HuH-7.5 (cell line): Measurements from ENCODE around the gene PRKACB.

Experiments used
- DNase-seq: peaks from one replicate; pipeline ENCODE4 v3.0.0; 2011; ENCODE audit warnings: low spot score

Gene PRKACB

DNA sequence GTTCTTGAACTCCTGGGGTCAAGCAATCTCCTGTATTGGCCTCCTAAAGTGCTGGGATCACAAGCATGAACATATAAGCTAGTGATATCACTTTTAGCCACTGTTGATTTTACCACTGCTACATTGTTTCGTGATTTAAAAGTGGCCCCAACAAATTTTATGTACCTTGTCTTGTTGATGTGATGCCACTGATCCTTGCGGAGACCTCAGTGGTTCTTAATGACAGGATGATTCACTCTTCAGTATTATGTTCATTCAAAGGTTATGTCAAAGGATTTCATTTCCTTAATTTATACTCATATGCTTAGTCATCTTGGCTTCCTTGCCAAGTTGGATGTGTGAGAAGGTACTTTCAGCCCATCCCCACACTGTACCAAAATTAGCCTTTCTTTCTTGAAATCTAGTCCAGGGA, 12.1 kb downstream of the PRKACB start:
- DNase-seq = no peak

DNA sequence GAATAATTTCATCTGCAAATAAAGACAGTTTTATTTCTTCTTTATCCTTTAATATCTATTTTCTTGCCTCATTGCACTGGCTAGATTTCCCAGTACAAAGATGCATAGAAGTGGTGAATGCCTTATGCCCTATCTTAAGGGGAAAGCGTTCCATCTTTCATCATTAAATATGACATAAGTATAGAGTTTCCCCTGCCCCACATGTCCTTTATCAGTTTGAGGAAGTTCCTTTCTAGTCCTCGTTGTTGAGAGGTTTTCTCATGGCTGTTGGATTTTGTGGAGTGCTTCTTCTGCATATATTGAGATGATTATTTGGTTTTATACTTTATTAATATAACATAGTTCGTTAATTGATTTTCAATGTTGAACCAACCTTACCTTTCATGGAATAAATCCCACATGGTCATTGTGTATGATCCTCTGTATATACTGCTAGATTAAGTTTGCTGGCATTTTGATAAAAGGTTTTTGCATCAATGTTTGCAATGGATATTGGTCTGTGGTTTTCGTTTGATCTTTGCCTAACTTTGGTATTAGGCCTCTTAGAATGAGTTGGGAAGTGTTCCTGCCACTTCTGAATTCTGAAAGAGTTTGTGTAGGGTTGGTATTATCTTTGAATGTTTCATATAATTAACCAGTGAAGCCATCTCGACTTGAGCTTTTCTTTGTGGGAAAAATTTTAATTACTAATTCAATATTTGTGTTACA, 15.6 kb downstream of the PRKACB start:
- DNase-seq = no peak

DNA sequence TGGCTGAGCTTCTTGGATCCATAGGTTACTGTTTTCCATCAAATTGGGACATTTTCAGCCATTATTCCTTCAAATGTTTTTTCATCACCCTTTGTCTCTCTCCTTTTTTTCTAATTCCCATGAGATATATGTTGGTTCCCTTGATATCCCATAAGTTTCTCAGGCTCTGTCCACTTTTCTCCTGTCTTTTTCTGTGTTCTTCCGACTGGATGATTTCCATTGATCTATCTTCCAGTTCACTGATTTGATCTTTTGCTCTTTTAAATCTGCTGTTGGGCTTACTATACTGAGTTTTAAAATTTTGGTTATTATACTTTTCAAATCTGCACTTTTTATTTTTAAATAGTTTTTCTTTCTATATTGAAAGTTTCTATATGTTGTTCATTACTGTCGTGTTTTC, 18.2 kb downstream of the PRKACB start:
- no peak for DNase-seq

DNA sequence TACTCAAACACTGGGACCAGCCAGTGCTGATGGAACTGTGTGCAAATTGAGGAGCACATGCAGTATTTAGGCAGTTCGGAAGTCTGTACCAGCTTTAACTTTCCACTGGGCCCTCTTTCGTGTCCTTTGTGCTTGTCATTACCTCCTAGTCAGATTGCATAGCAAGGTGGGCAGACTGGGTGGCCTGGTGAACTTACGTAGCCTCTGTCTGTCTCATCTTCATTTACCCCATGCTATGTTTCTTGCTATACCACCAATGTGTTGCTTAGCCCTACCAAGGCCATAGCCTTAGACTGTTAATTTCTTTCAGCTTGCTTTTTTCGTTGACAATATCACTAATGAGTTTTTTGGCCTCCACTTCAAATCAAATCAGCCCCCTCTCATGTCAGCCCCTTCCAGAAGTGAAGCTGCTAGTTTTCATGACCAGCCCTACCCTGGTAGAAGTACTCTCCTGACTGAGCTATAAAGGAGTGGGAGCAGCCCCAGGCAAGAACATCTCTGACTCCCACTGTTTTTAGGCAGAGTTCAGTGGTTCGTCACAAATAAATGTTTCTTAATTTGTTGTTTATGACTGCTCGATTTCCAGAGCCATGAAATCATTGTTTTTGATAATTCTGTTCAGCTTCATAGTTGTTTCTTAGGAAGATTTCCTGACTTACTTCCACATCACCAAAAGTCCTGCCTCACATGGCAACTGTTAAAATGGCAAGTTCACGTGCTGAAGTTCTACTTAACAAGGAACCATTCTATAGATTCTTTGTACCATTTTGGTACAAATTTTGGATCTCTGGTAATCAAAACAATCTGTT, 19.3 kb downstream of the PRKACB start:
- DNase-seq = no peak

DNA sequence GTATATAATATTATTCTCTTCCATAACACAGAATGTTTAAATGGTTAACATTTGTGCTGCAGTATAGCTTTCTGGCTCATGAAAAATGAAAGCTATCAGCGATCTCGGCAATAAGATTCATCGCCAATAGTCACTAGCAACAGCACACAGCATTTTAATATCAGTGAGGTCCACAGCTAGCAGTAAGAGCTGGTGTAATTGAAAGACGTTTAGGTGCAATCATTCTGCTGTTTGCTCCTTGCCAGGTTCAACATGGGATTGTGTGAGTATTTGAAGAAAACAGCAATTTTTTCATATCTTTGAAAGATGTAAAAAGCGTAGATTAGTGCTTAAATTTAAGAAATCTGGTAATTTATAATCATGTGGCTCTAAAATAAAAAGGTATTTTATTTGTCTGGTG, 20.1 kb downstream of the PRKACB start:
- no peak for DNase-seq

DNA sequence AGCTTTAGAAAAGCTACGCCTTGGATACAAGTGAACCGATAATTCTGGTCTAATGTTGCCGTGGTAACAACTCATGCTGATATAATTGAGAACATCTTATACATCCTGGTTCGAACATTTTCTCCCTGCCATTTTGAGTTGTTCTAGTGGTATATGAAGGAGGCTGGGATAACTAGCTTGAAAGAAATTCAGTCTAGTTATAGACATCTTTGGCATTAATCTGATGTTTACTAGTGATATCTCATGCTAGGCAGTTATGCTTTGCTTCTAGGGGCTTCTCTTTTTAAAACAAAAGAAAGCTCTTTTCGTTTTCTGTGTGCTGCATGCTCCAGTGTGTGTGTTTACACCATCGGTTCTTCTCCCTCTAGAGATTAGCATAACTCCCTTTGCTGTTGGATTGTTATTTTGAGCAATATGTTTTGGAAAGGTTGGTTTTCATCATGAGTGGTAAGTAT, 20.5 kb downstream of the PRKACB start:
- DNase-seq = no peak

DNA sequence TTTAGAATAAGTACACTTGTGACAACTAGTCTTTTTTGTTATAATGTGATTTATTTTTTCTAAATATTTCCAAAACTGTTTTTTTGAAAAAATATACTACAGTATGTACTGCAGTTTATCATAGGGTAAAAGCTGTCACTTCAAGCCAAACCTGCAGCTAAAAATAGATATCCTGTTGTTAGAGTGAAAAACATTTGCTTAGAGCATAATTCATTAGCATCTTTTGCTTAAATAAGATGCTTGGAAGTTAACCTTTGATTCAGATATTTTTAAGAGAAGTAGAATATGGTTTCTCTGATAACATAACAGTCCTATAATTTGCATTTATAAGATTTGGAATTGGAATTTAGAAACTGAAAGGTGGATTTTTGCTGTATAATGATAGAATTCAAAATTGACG, 21.5 kb downstream of the PRKACB start:
- no peak for DNase-seq

DNA sequence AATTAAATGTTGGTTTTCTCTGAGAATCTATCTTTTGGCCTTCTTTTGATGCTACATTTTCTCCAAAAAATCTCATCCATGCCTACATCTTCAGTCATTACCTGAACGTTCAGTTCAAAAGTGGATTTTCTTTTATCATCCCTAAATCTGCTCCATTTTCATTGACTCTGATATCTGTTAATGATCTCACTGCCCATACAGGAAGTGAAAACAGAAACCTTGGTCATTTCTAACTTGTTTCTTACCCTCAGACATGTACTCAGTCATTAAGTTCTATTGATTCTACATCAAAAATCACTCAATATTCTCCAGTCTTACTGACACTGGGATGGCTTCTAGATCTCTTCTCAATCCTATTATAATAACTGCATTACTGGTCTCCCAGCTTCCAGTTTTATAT, 22.7 kb downstream of the PRKACB start:
- DNase-seq = no peak

DNA sequence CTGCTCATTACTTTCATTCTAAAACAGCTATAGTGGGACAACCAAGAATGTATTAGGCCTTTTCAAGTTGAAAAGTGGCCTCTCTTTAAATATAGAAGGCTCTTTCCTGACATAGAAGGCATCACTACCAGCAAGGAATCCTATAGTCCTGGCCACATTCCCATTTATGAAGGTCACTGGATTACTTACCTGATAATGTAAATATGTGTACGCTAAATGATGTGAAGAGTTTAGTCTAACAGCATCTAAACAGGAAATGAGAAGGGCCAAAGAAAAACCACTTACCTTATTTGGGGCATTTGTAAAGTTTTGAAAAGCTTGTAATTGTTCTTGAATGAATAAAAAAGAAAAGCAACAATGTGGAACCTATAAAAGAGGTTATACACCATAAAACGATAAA, 24.7 kb downstream of the PRKACB start:
- no peak for DNase-seq

DNA sequence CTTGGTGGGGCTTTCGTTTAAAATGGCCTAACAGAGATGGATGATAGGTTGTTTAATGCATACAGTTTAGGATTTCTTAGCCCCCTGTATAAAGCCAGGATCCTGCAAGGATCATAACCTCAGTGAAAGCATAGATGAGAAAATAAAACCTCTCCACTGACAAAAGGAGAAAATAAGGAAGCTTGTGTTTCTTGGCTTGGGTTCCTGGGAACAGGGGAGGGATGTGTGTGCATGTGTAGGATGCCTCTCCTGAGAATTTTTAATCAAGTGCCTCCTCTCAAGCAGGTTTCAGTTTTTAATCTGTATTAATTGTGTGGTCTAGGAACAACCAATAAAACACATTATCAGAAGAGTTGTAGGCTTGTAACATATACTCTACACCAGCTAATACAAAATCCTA, 26.1 kb downstream of the PRKACB start:
- DNase-seq = no peak

DNA sequence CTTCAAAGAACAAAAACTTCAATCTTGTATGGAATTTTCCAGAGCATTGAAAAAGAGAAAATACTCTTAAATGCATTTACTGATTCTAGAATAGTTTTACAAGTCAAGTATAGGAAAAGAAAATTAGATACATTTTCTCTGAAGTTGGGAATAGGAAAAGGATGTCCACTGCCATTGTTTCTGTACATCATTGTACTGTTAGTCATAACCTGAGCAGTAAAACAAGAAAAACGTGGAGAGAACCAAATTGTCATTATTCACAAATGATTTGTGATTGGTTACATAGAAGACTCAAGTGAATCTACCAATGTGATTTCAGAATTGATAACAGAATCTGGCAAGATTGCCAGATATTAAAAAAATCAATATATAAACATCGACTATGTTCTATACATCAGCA, 27.4 kb downstream of the PRKACB start:
- DNase-seq = no peak

DNA sequence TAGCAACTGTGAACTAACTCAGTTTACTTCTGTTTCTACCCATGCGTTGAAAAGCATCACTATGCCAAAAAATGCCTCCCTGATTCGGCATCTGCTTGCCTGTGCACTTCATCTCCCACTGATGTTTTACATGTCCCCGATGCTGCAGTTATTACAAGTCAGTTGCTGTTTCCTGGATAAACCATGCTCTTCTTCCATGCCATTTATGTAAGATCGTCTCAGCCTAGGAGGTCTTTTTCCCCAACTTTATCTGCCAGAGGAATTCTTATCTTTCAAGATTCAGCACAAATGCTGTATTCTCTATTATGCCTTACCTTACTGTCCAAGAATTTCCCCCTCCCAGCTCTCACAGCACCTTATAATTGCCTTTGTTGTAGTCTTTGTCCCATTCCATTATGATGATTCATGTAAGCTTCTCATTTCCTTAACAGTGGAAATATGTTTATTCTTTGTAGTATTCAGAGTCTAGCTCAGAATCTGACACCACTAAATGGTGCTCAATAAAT, 30.0 kb downstream of the PRKACB start:
- no peak for DNase-seq

DNA sequence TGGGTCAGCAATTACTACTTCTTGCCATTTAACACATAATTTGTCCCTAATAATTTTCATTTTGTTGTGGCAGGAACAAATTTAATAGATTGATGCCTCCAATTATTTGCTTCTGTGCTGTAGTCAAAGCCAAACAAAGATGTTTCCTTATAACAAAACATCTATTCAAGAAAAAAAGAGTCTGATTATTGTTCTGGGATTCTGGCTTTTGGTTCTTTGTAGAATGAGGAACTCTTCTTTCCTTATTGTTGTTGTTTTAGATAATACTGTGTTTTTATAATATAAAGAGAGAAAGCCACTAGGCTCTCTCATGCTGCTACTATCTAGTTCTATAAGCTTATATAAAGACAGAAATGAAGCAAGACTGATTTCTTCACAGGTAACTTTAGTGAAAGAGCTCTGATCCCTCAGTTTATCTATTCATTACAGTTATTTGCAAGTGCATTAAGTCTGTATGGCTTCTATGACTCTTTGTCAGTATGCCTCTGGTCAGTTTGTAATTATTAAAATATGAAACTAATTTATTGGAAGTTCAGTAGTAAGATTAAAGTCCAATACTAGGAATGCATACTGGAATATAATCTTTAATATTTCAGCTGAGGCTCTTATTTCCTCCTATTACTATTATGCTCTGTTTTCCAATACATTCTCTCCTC, 37.4 kb downstream of the PRKACB start:
- no peak for DNase-seq

DNA sequence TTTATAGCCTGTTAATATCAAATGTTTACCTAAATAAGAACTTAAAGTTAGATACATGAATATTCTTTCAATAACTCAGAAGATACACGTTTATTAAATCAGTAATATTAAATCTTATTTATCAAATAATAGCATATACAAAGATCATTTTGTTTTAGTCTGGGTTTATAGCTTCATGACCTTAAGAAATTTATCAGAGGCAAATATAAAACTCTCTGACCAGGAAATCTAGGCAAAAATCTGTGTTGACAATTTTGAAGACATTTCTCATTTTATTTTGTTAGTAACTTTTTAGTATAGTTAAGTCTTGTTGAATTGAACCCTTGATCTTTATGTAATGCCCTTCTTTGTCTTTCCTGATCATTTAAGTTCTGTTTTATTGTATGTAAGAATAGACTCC, 46.4 kb downstream of the PRKACB start:
- DNase-seq = no peak

DNA sequence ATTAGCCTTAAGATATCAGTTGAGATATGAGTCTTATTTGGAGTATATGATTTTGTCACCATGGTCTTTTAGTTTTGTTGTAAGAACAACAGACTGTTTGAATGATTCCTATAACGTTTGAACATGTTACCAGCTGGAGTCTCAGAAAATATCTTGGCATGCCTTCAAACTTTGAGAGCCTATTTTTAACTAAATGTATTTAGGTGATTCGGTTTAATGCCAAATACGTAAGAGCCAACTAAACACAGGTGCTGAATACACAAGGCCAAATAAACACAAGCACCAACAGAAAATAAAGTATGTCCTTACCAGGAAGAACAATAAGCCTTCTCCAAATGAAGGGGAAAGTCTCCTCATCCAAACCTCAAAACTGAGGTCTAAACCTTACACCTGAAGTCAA, 48.6 kb downstream of the PRKACB start:
- no peak for DNase-seq

DNA sequence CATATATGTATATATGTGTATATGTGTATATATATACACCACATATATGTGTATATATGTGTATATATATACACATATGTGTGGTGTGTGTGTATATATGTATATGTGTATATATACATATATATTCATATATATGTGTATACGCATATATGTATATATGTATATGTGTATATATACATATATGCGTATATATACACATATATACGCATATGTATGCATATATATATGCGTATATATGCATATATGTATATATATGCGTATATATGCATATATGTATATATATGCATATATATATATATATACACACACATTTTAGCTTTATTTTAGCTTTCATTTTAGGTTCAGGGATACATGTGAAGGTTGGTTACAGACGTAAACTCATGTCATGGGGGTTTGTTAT, 54.8 kb downstream of the PRKACB start:
- DNase-seq = no peak

DNA sequence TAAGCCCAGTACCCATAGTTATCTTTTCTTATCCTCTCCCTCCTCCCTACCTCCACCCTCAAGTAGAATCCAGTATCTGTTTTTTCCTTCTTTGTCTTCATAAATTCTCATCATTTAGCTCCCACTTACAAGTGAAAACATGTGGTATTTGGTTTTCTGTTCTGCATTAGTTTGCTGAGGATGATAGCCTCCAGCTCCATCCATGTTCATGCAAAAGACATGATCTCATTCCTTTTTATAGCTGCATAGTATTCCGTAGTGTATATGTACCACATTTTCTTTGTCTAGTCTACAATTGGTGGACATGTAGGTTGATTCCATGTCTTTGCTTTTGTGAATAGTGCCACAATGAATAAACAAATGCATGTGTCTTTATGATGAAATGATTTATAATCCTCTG, 55.2 kb downstream of the PRKACB start:
- DNase-seq = no peak

DNA sequence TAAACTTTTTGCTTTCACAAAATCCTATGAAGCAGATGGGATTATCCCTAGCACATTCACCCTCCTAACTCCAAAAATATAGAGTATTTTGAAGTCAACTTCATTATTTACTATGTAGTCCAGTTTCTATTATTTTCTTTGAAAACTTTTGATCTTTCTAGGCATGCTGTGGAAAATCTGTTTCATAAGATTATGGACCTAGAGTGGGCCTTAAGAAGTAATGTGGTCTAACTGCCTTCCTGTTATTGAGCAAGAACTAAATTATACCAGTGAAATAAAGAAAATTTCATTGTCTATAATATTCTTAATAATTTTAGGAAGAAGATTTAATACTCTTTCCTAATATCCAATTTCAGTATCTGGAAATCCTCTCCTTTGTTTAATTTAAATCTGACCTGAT, 58.1 kb downstream of the PRKACB start:
- no peak for DNase-seq

DNA sequence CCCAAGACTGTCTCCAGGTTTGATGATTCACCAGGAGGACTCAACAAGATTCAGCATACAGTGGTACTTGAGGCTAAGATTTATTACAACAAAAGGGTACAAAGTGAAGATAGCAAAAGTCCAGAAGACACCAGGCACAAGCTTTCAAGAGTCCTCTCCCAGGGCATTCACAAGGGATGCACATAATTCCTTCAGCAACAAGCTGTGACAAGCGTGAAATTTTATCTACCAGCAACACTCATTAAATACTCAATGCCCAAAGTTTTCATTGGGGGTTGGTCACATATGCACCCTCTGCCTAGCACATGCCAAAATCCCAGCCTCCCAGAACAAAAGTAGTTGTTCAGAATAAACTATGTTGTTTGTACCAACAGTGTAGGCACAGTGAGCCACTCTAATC, 62.3 kb downstream of the PRKACB start:
- DNase-seq = no peak

DNA sequence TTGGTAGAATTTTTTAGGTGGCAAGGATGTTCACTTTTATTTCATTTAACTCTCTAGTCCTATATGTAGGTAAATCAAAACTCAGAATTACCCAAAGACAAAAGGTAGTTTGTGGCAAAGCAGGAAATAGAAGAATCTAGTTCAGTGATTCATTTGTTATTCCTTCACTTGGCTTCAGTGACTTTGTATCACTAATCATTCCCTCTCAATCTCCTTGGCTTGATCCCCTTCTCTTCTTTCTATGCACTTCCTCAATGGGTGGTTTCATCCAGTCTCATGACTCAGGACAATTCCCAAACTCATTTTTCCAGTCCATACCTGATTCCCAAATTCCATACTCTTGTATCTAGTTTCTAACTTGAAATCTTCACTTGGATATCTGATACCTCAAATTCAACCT, 64.9 kb downstream of the PRKACB start:
- DNase-seq = no peak

DNA sequence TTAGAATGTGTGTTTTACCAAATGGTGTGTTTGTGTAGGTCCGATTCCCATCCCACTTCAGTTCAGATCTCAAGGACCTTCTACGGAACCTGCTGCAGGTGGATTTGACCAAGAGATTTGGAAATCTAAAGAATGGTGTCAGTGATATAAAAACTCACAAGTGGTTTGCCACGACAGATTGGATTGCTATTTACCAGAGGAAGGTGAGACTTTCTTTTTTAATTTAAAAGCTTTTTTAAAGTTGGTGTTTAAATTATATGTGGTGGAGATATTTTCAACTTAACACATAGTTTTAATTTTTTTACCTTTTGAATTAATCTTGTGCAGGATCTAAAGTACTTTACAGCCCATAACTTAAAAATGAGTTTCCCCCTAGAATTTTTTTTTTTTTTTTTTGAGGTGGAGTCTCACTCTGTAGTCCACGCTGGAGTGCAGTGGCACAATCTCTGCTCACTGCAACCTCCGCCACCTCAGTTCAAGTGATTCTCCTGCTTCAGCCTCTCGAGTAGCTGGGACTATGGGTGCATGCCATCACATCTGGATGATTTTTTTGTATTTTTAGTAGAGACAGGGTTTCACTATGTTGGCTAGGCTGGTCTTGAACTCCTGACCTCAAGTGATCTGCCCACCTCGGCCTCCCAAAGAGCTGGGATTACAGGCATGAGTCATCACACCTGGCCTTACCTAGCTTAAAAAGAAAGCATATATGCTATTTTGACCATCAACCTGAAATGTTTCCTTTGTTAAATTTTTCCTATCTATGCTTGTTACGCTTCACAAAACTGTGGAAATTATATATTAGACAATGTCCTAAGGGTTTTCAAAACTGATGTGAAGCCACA, 70.3 kb downstream of the PRKACB start:
- DNase-seq = no peak

DNA sequence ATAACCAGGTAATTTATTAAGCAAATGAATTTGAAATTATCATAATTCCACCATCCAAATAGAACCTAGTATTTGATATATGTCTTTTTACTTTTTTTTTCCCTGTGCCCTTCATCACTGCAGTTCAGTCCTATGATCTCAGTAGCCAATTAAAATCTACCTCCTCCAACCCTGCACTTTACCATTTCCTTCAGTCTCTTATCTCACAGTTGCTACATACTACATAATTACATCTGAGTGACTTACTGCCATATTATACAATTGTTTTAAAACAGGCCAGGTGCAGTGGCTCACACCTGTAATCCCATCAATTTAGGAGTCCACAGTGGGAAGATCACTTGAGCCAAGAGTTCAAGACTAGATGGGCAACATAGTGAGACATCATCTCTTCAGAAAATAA, 73.2 kb downstream of the PRKACB start:
- DNase-seq = no peak
